Neural cell (in vitro differentiated cells): ENCODE data around the gene PHLPP2. TPM values are rescaled to one million over a fixed set of nuclear protein-coding genes. Genes with fewer than 3 reads are reported as not detected.

ENCODE experiments used
- H2AFZ ChIP-seq: fragments of 200-600, 300-800 bp; sonication (generic), shearing (Covaris generic); 2 replicates; pipeline ENCODE4 v1.6.0; 2014; ENCODE audit warnings: low read depth, mild to moderate bottlenecking, antibody characterized with exemption, low read length, moderate library complexity
- H3F3A ChIP-seq: fragments of 200-600 bp; shearing (Covaris generic); 2 replicates; pipeline ENCODE4 v1.6.1; 2016; ENCODE audit warnings: mild to moderate bottlenecking, moderate library complexity, mixed read lengths, antibody characterized with exemption, low read length; ENCODE audit not compliant: insufficient read depth, poor library complexity, severe bottlenecking
- H3K27ac ChIP-seq: fragments of 200-600, 300-800 bp; sonication (generic), shearing (Covaris generic); 2 replicates; pipeline ENCODE4 v1.5.1; 2014; ENCODE audit warnings: mild to moderate bottlenecking, low read length, moderate library complexity
- H3K27me3 ChIP-seq: fragments of 300-800, 200-600 bp; sonication (generic), shearing (Covaris generic); 2 replicates; pipeline ENCODE4 v1.6.0; 2014; ENCODE audit warnings: mild to moderate bottlenecking, low read depth, low read length, moderate library complexity; ENCODE audit not compliant: insufficient read depth
- H3K36me3 ChIP-seq: fragments of 300-800, 200-600 bp; sonication (generic), shearing (Covaris generic); 2 replicates; pipeline ENCODE4 v1.5.1; 2014; ENCODE audit warnings: mild to moderate bottlenecking, antibody characterized with exemption, low read length, moderate library complexity; ENCODE audit not compliant: insufficient read depth
- H3K4me2 ChIP-seq: fragments of 300-800, 200-600 bp; sonication (generic), shearing (Covaris generic); 2 replicates; pipeline ENCODE4 v1.6.0; 2014; ENCODE audit warnings: mild to moderate bottlenecking, low read length
- H3K4me3 ChIP-seq: fragments of 300-800, 200-600 bp; sonication (generic), shearing (Covaris generic); 2 replicates; pipeline ENCODE4 v1.5.1; 2014; ENCODE audit warnings: mild to moderate bottlenecking, low read length, moderate library complexity
- H3K79me2 ChIP-seq: fragments of 200-600 bp; shearing (Covaris generic); replicated peaks from 2 replicates; pipeline ENCODE4 v1.6.0; 2014; ENCODE audit warnings: mild to moderate bottlenecking, low read length, moderate library complexity; ENCODE audit not compliant: insufficient read depth
- H3K9ac ChIP-seq: fragments of 300-800, 200-600 bp; sonication (generic), shearing (Covaris generic); 2 replicates; pipeline ENCODE4 v1.6.1; 2016; ENCODE audit warnings: mild to moderate bottlenecking, low read length, mixed read lengths
- H3K9me2 ChIP-seq: fragments of 200-600 bp; shearing (Covaris generic); 2 replicates; pipeline ENCODE4 v1.6.1; 2016; ENCODE audit warnings: mild to moderate bottlenecking, low read length, mixed read lengths; ENCODE audit not compliant: insufficient read depth
- H3K9me3 ChIP-seq: fragments of 200-600, 300-800 bp; sonication (generic), shearing (Covaris generic); 2 replicates; pipeline ENCODE4 v1.6.1; 2016; ENCODE audit warnings: mild to moderate bottlenecking, mixed run types, low read length, moderate library complexity, mixed read lengths
- H4K20me1 ChIP-seq: fragments of 200-600 bp; shearing (Covaris generic); 2 replicates; pipeline ENCODE4 v1.6.1; 2016; ENCODE audit warnings: mild to moderate bottlenecking, mixed run types; ENCODE audit not compliant: insufficient read depth
- CTCF ChIP-seq: fragments of 450-650 bp; IDR thresholded peaks from 2 replicates; pipeline ENCODE4 v1.5.1; 2014; ENCODE audit warnings: antibody characterized with exemption, mild to moderate bottlenecking, moderate library complexity; ENCODE audit not compliant: poor library complexity, severe bottlenecking
- EP300 ChIP-seq: fragments of 450-650 bp; conservative IDR thresholded peaks from 2 replicates; pipeline ENCODE4 v1.6.1; 2014; ENCODE audit warnings: antibody characterized with exemption, mild to moderate bottlenecking, moderate library complexity; ENCODE audit not compliant: poor library complexity, severe bottlenecking
- EZH2 ChIP-seq: fragments of 200-600, 300-800 bp; shearing (Covaris generic), sonication (generic); IDR thresholded peaks from 2 replicates; pipeline ENCODE4 v1.6.1; 2014; ENCODE audit warnings: antibody characterized with exemption, low read length, borderline replicate concordance, mild to moderate bottlenecking; ENCODE audit not compliant: insufficient read depth, poor library complexity, severe bottlenecking
- MXI1 ChIP-seq: fragments of 450-650 bp; conservative IDR thresholded peaks from 2 replicates; pipeline ENCODE4 v1.6.1; 2014; ENCODE audit warnings: antibody characterized with exemption, mild to moderate bottlenecking; ENCODE audit not compliant: poor library complexity, severe bottlenecking
- POLR2AphosphoS5 ChIP-seq: IDR thresholded peaks from 2 replicates; pipeline ENCODE4 v1.6.1; 2012
- RAD21 ChIP-seq: fragments of 450-650 bp; conservative IDR thresholded peaks from 2 replicates; pipeline ENCODE4 v1.6.1; 2014; ENCODE audit warnings: antibody characterized with exemption, mild to moderate bottlenecking, moderate library complexity
- REST ChIP-seq: IDR thresholded peaks from 2 replicates; pipeline ENCODE4 v1.6.1; 2012; ENCODE audit warnings: borderline replicate concordance
- SMC3 ChIP-seq: fragments of 450-650 bp; conservative IDR thresholded peaks from 2 replicates; pipeline ENCODE4 v1.6.1; 2014; ENCODE audit warnings: antibody characterized with exemption, mild to moderate bottlenecking, moderate library complexity; ENCODE audit not compliant: poor library complexity
- TAF1 ChIP-seq: IDR thresholded peaks from 2 replicates; pipeline ENCODE4 v1.6.1; 2012; ENCODE audit warnings: low read depth
- polyA plus RNA-seq: library from polyadenylated mRNA; depleted of rRNA; stranded (reverse); fragments of >200 nt; gene quantifications from 2 replicates; pipeline ENCODE4 v1.2.3, GENCODE V29; 2014

PHLPP2 gene
- polyA plus RNA-seq, 1 donor from 2014 or later, result 11.0 TPM

GRCh38 chr16:71673582-71673973, 50.9 kb downstream of the PHLPP2 start:
- Histone ChIP-seq H3K9me2 (no peaks in the 10 kb centered on the region), H3K36me3 (peaks cover 11% of the 10 kb centered on the region), H3K4me2 (no peak overlapping the region), H2AFZ (no peak overlapping the region), H3K9me3 (no peaks in the 10 kb centered on the region), H3K27ac (no peak overlapping the region), H3K27me3 (no peaks in the 10 kb centered on the region), H3F3A (no peaks in the 10 kb centered on the region), H3K9ac (no peak overlapping the region), H4K20me1 (no peaks in the 10 kb centered on the region), H3K4me3 (no peak overlapping the region), H3K79me2 (no peaks in the 10 kb centered on the region)
- no peak for TF ChIP-seq EZH2
- no peak for TF ChIP-seq TAF1
- no peak for TF ChIP-seq REST
- no peak for TF ChIP-seq RAD21
- TF ChIP-seq SMC3, result no peak
- no peak for TF ChIP-seq MXI1
- no peak for TF ChIP-seq EP300
- TF ChIP-seq CTCF, result no peak
- no peak for TF ChIP-seq POLR2AphosphoS5

GRCh38 chr16:71672803-71673581, 51.5 kb downstream of the PHLPP2 start:
- Histone ChIP-seq H3K4me2 (no peak overlapping the region), H3K36me3 (peaks cover 7% of the 10 kb centered on the region), H3K79me2 (no peaks in the 10 kb centered on the region), H3K27me3 (no peaks in the 10 kb centered on the region), H4K20me1 (no peaks in the 10 kb centered on the region), H3K4me3 (no peak overlapping the region), H2AFZ (no peak overlapping the region), H3K9ac (no peak overlapping the region), H3K9me2 (no peaks in the 10 kb centered on the region), H3K27ac (no peak overlapping the region), H3K9me3 (no peaks in the 10 kb centered on the region), H3F3A (no peaks in the 10 kb centered on the region)
- no peak for TF ChIP-seq REST
- no peak for TF ChIP-seq POLR2AphosphoS5
- TF ChIP-seq EP300, result no peak
- TF ChIP-seq SMC3, result no peak
- no peak for TF ChIP-seq MXI1
